ENCODE results near the gene NDUFAF8. TPM values are rescaled to one million over a fixed set of nuclear protein-coding genes. Genes with fewer than 3 reads are reported as not detected.
A peak's percentile ranks its signal among the peaks of the same experiment; 100 is the strongest.

Gene NDUFAF8
- total and polyA plus RNA-seq, 4 donors, result 20.2 to 46.5 (median 26.9) TPM

DNA sequence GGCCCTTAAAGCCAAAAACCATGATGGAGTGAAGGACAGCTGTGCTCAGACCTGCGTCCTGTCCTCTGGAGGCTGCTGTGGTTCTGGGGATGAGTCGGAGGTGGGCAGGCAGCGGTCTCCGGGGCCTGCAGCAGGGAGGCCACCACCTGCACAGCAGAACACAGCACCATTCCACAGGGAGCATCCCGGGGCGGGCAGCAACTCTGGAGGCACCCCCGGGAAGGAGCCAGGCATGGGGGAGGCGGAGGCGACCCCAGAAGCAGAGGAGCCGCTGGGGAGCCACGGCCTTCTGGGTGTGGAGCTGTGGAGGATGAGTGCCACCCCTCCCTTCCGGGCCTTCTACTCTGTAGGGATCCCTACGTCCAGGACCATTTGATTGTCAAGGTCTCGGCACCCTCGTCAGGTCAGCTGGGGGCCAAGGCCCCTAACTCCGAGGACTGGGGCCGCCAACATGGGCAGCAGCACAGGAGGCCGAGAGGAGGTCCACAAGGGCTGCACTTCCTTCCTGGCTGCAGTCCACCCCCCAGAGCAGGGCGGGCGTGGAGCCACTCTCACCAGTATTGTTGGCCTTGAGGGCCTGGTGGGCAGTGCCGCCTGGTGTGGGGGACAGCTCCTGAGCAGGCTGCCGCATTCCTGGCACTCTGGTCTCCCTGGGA, 40.2 kb upstream of the NDUFAF8 start:
- Histone ChIP-seq H3K27ac (ENCODE audit: low read depth in 1 of 2, low read length in 2 of 2) (no peak overlapping the region), H3K4me3 (ENCODE audit: low read length in 2 of 2) (no peak overlapping the region), H3K27me3 (ENCODE audit: control insufficient read depth in 1 of 2, insufficient read depth in 2 of 2, low read length in 1 of 2) (no peaks in the 10 kb centered on the region), H3K36me3 (ENCODE audit: control insufficient read depth in 1 of 2, insufficient read depth in 2 of 2, low read length in 1 of 2) (no peaks in the 10 kb centered on the region), H3K4me1 (ENCODE audit: control insufficient read depth in 1 of 2, insufficient read depth in 2 of 2, low read length in 2 of 2) (no peaks in the 10 kb centered on the region), H3K9me3 (ENCODE audit: control insufficient read depth, low read length) (no peaks in the 10 kb centered on the region)
- ATAC-seq (ENCODE audit: low FRiP score), result no peak
- DNase-seq, result no peak
- intact Hi-C loops (cut with DNase I), result no loop called here
- WGBS, 2 donors, result 94 to 96% methylated on average over 22 of the region's 22 CpGs

GRCh38 chr17:81199482-81199830, 39.7 kb upstream of the NDUFAF8 start:
- H3K36me3 ChIP-seq (ENCODE audit: control insufficient read depth in 1 of 2, insufficient read depth in 2 of 2, low read length in 1 of 2), result no peaks in the 10 kb centered on the region
- 92 to 95% methylated on average over 17 to 18 of the region's 18 CpGs for WGBS, 2 donors
- intact Hi-C loops (cut with DNase I), result no loop called here

GRCh38 chr17:81200201-81200600, 38.9 kb upstream of the NDUFAF8 start:
- Histone ChIP-seq H3K4me3 (ENCODE audit: low read length in 2 of 2) (no peak overlapping the region), H3K27ac (ENCODE audit: low read depth in 1 of 2, low read length in 2 of 2) (no peak overlapping the region), H3K4me1 (ENCODE audit: control insufficient read depth in 1 of 2, insufficient read depth in 2 of 2, low read length in 2 of 2) (no peaks in the 10 kb centered on the region), H3K9me3 (ENCODE audit: control insufficient read depth, low read length) (no peaks in the 10 kb centered on the region), H3K36me3 (ENCODE audit: control insufficient read depth in 1 of 2, insufficient read depth in 2 of 2, low read length in 1 of 2) (no peaks in the 10 kb centered on the region), H3K27me3 (ENCODE audit: control insufficient read depth in 1 of 2, insufficient read depth in 2 of 2, low read length in 1 of 2) (no peaks in the 10 kb centered on the region)
- intact Hi-C loops (cut with DNase I), result no loop called here
- WGBS, 2 donors, result 93% methylated on average over 18 of the region's 18 CpGs
- ATAC-seq (ENCODE audit: low FRiP score) (no peak), DNase-seq (no peak)

More at GRCh38 chr17:81199482-81199830, 39.7 kb upstream of the NDUFAF8 start:
- Histone ChIP-seq H3K4me1 (ENCODE audit: control insufficient read depth in 1 of 2, insufficient read depth in 2 of 2, low read length in 2 of 2) (no peaks in the 10 kb centered on the region), H3K4me3 (ENCODE audit: low read length in 2 of 2) (no peak overlapping the region), H3K27me3 (ENCODE audit: control insufficient read depth in 1 of 2, insufficient read depth in 2 of 2, low read length in 1 of 2) (no peaks in the 10 kb centered on the region), H3K27ac (ENCODE audit: low read depth in 1 of 2, low read length in 2 of 2) (no peak overlapping the region), H3K9me3 (ENCODE audit: control insufficient read depth, low read length) (no peaks in the 10 kb centered on the region)
- DNase-seq, result no peak
- ATAC-seq (ENCODE audit: low FRiP score), result no peak

DNA sequence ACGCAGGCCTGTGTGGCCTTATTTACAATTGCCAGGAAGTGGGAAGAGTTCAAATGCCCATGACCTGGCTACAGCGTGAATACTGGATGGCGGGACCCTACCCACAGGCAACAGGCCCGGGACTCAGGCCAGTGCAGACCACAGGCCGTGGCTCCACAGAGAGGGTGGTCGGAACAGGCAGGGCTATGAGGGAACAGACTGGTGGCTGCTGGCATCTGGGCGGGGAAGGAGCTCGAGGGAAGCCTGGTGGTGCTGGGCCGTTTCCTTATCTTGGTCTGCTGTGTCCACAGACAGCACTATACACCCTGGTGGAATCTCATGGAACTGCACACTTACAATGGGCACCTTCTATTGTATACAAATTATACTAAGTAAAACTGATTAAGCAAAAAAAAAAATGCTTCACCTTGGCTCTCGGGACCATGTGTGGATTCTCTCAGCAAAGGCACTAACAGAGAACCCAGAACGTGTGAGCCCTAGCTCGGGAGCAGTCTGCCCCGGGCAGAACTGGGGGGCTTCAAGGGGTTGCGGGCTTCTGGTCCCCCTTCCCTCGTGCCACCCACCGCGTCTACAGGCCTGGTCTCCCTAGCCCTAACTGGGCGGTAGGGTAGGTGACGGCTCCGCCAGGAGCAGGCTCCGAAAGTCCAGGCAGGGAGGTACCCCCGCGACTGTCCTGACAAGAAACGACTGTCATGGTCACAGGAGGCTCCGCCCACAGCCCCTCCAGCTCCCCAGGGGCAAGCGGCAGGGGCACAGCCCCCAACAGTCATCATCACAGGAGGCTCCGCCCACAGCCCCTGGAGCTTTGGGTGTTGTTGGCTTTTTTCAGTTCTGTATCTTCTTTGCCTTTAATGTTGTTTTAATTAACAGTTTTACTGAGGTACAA, 38.2 kb upstream of the NDUFAF8 start:
- H3K36me3 ChIP-seq (ENCODE audit: control insufficient read depth in 1 of 2, insufficient read depth in 2 of 2, low read length in 1 of 2), result no peaks in the 10 kb centered on the region
- no peak overlapping the region for H3K4me3 ChIP-seq (ENCODE audit: low read length in 2 of 2)
- intact Hi-C loops (cut with DNase I), result no loop called here
- no peaks in the 10 kb centered on the region for H3K27me3 ChIP-seq (ENCODE audit: control insufficient read depth in 1 of 2, insufficient read depth in 2 of 2, low read length in 1 of 2)
- 78 to 79% methylated on average over 27 of the region's 27 CpGs for WGBS, 2 donors
- no peaks in the 10 kb centered on the region for H3K4me1 ChIP-seq (ENCODE audit: control insufficient read depth in 1 of 2, insufficient read depth in 2 of 2, low read length in 2 of 2)
- DNase-seq (peak in 1 of 2 donors; percentile 69), ATAC-seq (ENCODE audit: low FRiP score) (no peak)
- H3K27ac ChIP-seq (ENCODE audit: low read depth in 1 of 2, low read length in 2 of 2), result no peak overlapping the region
- no peaks in the 10 kb centered on the region for H3K9me3 ChIP-seq (ENCODE audit: control insufficient read depth, low read length)

GRCh38 chr17:81202318-81202717, 36.8 kb upstream of the NDUFAF8 start:
- Histone ChIP-seq H3K4me3 (ENCODE audit: low read length in 2 of 2) (no peak overlapping the region), H3K27ac (ENCODE audit: low read depth in 1 of 2, low read length in 2 of 2) (no peak overlapping the region), H3K9me3 (ENCODE audit: control insufficient read depth, low read length) (no peaks in the 10 kb centered on the region), H3K36me3 (ENCODE audit: control insufficient read depth in 1 of 2, insufficient read depth in 2 of 2, low read length in 1 of 2) (no peaks in the 10 kb centered on the region), H3K4me1 (ENCODE audit: control insufficient read depth in 1 of 2, insufficient read depth in 2 of 2, low read length in 2 of 2) (no peaks in the 10 kb centered on the region), H3K27me3 (ENCODE audit: control insufficient read depth in 1 of 2, insufficient read depth in 2 of 2, low read length in 1 of 2) (no peaks in the 10 kb centered on the region)
- ATAC-seq (ENCODE audit: low FRiP score), result no peak
- DNase-seq, result no peak
- 95 to 99% methylated on average over 10 of the region's 10 CpGs for WGBS, 2 donors
- intact Hi-C loops (cut with DNase I), result no loop called here

DNA sequence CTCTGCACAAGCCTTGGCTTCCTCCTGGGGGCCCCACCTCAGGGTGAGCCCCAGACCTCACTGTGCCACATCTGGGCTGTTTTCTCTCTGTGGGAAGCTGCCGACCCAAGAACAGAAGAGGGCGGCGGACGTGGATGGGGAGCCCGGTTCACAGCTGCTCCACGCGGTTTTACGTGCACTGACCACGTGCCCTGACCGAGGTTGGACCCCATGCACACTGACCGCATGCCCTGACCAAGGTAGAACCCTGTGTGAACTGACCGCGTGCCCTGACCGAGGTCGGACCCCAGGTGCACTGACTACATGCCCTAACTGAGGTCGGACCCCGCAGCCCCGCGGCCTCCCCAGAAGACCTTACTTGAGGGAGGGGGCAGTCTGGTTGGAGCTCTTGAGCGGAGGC, 36.0 kb upstream of the NDUFAF8 start:
- WGBS, 2 donors, result 96 to 97% methylated on average over 20 of the region's 20 CpGs
- no peaks in the 10 kb centered on the region for H3K4me1 ChIP-seq (ENCODE audit: control insufficient read depth in 1 of 2, insufficient read depth in 2 of 2, low read length in 2 of 2)
- H3K4me3 ChIP-seq (ENCODE audit: low read length in 2 of 2), result no peak overlapping the region
- H3K36me3 ChIP-seq (ENCODE audit: control insufficient read depth in 1 of 2, insufficient read depth in 2 of 2, low read length in 1 of 2), result no peaks in the 10 kb centered on the region
- intact Hi-C loops (cut with DNase I), result no loop called here
- H3K27me3 ChIP-seq (ENCODE audit: control insufficient read depth in 1 of 2, insufficient read depth in 2 of 2, low read length in 1 of 2), result no peaks in the 10 kb centered on the region
- no peak overlapping the region for H3K27ac ChIP-seq (ENCODE audit: low read depth in 1 of 2, low read length in 2 of 2)
- no peak for ATAC-seq (ENCODE audit: low FRiP score)
- no peaks in the 10 kb centered on the region for H3K9me3 ChIP-seq (ENCODE audit: control insufficient read depth, low read length)
- DNase-seq, result no peak

DNA sequence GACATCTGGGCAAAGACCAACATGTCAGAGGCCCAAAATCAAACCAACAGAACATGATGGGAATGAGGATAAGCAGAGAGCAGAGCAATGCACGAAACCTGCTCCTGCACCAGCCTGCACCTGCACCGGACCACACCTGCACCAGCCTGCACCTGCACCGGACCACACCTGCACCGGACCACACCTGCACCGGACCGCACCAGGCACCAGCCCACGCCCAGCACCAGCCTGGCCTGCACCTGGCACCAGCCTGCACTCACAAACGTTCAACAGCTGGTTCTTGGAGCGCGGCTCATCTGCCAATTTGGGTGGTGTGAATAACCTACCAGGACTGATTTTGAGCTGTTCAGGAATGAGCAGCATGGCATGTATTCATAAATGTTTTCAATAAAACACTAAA, 34.5 kb upstream of the NDUFAF8 start:
- ATAC-seq (ENCODE audit: low FRiP score), result no peak
- intact Hi-C loops (cut with DNase I), result no loop called here
- no peaks in the 10 kb centered on the region for H3K36me3 ChIP-seq (ENCODE audit: control insufficient read depth in 1 of 2, insufficient read depth in 2 of 2, low read length in 1 of 2)

DNA sequence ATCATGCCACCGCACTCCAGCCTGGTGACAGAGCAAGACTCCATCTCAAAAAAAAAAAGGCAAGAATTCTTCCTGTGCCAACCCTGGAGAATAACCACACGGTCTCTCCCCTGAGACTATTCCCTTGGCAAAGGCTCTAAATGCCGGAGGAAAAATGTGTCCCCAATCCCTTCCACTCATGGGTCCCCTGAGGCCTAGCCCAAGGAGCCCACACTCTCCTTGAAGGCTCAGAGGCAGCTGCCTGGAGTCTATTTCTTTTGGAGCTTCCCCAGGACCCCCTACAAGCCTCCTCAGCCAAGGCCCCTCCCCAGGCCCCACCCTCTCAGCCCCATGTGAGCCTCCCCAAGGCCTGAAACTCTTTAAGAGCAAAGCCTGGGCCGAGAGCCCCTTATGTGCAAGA, 33.0 kb upstream of the NDUFAF8 start:
- no peak for DNase-seq
- H3K36me3 ChIP-seq (ENCODE audit: control insufficient read depth in 1 of 2, insufficient read depth in 2 of 2, low read length in 1 of 2), result no peaks in the 10 kb centered on the region
- H3K27me3 ChIP-seq (ENCODE audit: control insufficient read depth in 1 of 2, insufficient read depth in 2 of 2, low read length in 1 of 2), result no peaks in the 10 kb centered on the region

More for the DNA sequence above, 34.5 kb upstream of the NDUFAF8 start:
- Histone ChIP-seq H3K4me3 (ENCODE audit: low read length in 2 of 2) (no peak overlapping the region), H3K9me3 (ENCODE audit: control insufficient read depth, low read length) (no peaks in the 10 kb centered on the region), H3K27me3 (ENCODE audit: control insufficient read depth in 1 of 2, insufficient read depth in 2 of 2, low read length in 1 of 2) (no peaks in the 10 kb centered on the region), H3K27ac (ENCODE audit: low read depth in 1 of 2, low read length in 2 of 2) (no peak overlapping the region), H3K4me1 (ENCODE audit: control insufficient read depth in 1 of 2, insufficient read depth in 2 of 2, low read length in 2 of 2) (no peaks in the 10 kb centered on the region)
- no peak for DNase-seq
- WGBS, 2 donors, result 85 to 86% methylated on average over 10 of the region's 10 CpGs

GRCh38 chr17:81206657-81207056, 32.5 kb upstream of the NDUFAF8 start:
- ATAC-seq (ENCODE audit: low FRiP score) (no peak), DNase-seq (no peak)
- 88 to 94% methylated on average over 12 of the region's 12 CpGs for WGBS, 2 donors
- no peak overlapping the region for H3K4me3 ChIP-seq (ENCODE audit: low read length in 2 of 2)
- no peaks in the 10 kb centered on the region for H3K9me3 ChIP-seq (ENCODE audit: control insufficient read depth, low read length)
- no peak overlapping the region for H3K27ac ChIP-seq (ENCODE audit: low read depth in 1 of 2, low read length in 2 of 2)
- H3K27me3 ChIP-seq (ENCODE audit: control insufficient read depth in 1 of 2, insufficient read depth in 2 of 2, low read length in 1 of 2), result no peaks in the 10 kb centered on the region
- no peaks in the 10 kb centered on the region for H3K36me3 ChIP-seq (ENCODE audit: control insufficient read depth in 1 of 2, insufficient read depth in 2 of 2, low read length in 1 of 2)
- no peaks in the 10 kb centered on the region for H3K4me1 ChIP-seq (ENCODE audit: control insufficient read depth in 1 of 2, insufficient read depth in 2 of 2, low read length in 2 of 2)
- intact Hi-C loops (cut with DNase I), result no loop called here

More for the DNA sequence above, 33.0 kb upstream of the NDUFAF8 start:
- 11 to 13% methylated on average over 4 of the region's 4 CpGs for WGBS, 2 donors
- H3K4me1 ChIP-seq (ENCODE audit: control insufficient read depth in 1 of 2, insufficient read depth in 2 of 2, low read length in 2 of 2), result no peaks in the 10 kb centered on the region
- H3K27ac ChIP-seq (ENCODE audit: low read depth in 1 of 2, low read length in 2 of 2), result no peak overlapping the region
- peak; percentile 69 for ATAC-seq (ENCODE audit: low FRiP score)
- no peak overlapping the region for H3K4me3 ChIP-seq (ENCODE audit: low read length in 2 of 2)
- intact Hi-C loops (cut with DNase I), result no loop called here
- H3K9me3 ChIP-seq (ENCODE audit: control insufficient read depth, low read length), result no peaks in the 10 kb centered on the region
